CD4-positive, alpha-beta T cell treated with Interleukin-2 at 100 ng/mL for 4 hours (primary cell): ENCODE data around the gene DHDDS.
"Not testable (repeated sequence)": the region's sequence is repeated elsewhere in the genome, so short reads cannot be mapped to it uniquely, and the experiment has no call there.

Experiments used
- DNase-seq: peaks from one replicate; pipeline ENCODE4 v3.0.0-alpha.2; 2020; ENCODE audit warnings: low spot score

The DHDDS gene, protein sequence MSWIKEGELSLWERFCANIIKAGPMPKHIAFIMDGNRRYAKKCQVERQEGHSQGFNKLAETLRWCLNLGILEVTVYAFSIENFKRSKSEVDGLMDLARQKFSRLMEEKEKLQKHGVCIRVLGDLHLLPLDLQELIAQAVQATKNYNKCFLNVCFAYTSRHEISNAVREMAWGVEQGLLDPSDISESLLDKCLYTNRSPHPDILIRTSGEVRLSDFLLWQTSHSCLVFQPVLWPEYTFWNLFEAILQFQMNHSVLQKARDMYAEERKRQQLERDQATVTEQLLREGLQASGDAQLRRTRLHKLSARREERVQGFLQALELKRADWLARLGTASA

DNA sequence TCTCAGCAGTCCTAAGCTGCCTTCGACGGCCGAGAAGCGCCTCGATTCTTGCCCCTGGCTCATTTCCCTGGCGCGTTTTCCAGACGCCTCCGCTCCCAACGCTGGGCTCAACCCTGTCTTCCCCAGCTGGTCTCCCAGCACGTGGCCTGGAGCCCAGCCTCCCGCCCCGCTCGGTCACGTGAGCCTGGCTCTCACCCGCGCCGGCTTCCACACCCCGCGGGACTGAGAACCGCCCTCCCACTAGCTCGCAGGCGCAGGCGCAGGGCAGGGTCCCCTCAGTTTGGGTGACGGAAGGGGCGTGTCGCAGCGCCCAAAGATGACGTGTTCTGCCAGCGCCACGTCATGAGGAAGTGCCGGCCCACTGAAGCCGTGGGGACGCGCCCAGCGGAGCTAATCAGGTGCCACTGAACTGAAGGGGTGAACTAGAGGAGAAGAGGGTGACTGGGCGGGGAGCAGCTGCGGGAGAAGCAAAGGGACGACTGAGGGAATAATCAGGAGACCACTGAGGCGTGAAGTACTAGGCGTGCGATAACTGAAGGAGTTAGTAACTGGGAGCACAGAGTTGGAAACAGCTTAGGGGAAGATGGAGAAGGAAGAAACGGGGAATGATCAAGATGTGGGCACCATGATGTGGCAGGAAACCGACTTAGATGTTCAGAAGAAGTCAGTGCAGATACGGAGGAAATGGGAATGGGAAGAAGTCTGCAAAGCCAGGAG is at the start of gene DHDDS:
DHDDS (plus strand) TSS at position 343 of the 717 bp plus-strand sequence. CDS start 625 bp downstream, outside the sequence.
- DNase-seq = peak; percentile 98

DNA sequence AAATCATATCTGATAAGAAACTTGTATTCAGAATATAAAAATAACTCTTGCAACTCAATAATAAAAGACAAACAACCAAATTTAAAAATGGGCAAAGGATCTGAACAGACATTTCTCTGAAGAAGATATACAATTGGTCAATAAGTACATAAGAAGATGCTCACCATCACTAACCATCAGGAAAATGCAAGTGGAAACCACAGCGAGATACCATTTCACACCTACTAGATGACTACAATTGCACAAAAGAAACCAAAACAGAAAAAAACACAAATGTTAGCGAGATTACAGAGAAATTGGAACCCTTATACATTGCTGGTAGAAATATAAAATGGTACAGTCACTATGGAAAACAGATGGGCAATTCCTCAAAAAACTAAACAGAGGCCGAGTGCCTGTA is 48.0 kb upstream of the DHDDS start:
- DNase-seq = no peak

DNA sequence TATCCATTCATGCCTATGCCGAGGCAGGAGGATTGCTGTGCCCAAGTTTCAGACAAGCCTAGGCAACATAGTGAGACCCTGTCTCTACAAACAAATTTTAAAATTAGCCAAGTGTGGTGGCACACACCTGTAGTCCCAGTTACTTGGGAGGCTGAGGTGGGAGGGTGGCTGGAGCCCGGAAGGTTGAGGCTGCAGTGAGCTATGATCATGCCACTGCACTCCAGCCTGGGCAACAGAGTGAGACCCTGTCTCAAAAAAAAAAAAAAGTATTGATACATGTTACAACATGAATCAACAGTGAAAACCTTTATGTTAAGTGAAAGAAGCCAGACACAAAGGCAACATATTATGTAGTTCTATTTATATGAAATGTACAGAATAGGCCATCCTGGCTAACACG is 47.1 kb upstream of the DHDDS start:
- not testable (repeated sequence) for DNase-seq

DNA sequence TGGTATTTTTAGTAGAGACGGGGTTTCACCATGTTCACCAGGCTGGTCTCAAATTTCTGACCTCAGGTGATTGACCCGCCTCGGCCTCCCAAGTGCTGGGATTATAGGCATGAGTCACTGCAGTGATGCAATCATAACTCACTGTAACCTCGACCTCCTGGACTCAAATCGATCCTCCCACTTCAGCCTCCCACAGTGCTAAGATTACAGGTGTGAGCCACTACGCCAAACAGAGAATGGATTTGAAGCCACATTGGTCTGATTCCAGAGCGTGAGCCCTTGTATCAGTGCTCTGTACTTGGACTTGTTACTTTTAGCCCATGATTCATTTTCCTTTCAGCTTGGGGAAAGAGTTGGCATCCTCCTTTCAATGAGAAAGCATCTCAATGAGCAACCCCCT is 44.7 kb upstream of the DHDDS start:
- no peak for DNase-seq

DNA sequence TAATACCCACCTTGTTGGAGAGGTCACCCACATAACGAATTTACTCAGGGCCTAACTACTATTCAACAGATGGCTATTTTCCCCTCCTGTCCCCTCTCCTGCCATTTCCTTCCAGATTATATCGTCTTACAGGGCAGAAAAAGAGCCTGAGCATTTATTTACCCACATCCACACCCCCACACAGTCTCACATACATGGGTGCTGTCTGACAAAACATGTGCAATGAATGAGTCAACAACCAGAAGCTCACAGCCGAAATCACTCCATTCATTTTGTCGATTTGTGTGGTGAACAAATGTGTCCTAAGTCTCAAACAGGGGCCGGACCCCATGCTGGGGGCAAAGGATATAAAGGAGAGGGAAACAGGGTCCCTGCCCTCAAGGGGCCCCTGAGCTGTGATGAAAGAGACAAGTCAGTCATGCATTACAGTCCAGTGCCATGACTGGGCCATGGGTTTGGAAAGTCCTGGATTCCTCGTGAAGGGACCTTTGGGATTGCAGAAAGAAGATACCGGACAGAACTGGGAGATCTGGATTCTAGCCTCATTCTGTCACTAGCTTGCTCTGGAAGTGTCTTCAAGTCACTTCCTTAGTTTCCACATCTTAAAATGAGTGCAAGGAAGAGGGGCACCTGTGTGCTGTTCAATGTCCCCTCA is 43.2 kb upstream of the DHDDS start:
- DNase-seq = no peak

DNA sequence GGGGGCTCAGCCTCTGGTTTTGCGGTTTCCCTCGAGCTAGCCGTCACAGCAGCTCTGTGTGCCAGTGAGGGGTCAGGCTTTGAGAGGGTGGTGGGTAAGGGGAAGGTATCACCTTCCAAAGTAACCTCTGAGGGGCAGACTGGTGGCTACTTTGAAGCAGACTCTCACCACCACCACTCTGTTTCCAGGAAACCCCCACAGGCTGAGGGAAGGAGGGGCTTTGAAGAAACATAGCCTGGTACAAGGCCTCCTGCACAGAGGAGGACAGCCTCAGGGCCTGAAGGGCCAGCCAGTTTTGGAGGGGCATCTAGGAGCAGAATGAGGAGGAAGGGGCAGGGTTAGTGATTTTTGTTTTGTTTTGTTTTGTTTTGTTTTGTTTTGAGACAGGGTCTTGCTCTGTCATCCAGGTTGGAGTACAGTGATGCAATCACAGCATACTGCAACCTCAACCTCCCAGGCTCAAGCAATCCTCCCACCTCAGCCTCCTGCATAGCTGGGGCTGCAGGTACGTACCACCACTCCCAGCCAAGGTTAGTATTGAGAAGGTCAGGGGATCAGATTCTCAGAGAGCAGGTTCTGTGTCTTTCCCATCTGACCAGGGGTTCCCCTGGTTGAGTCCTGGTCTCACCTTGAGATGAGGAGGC is 42.4 kb upstream of the DHDDS start:
- DNase-seq = no peak

DNA sequence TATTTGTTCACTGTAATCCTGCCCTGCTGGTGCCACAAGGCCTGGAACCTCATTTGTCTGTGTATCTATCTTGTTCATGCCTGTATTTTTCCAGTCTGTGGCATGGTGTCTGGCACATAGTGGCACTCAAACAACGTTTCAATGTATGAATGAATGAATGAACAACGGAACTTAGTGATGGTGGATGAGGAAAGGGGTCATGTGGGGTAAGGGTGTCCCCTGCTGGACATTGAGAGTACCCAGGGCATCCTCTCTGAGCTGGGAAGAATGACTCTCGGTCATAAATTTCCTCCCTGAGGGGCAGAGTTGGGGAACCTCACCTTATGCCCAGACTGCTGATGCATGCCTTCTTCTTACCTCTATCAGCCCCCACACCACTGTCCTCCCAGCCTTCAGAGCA is 40.7 kb upstream of the DHDDS start:
- DNase-seq = peak; percentile 65

DNA sequence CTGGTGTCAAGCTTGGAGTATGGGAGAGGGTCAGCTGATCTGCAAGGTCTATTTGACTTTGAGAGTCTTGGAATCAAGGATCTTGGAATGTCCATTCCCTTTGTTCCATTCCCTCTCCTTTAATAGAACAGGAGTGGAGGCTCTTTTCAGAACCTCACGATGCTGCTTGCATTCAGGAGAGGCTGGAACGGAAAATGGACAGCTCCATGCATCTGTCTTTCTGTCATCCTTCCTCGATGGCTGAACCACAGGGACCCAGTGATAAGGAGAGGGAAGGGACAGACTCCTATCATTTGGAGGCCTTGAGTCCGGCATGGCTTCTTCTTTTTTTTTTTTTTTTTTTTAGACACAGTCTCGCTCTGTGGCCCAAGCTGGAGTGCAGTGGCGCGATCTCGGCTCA is 36.4 kb upstream of the DHDDS start:
- DNase-seq = no peak

DNA sequence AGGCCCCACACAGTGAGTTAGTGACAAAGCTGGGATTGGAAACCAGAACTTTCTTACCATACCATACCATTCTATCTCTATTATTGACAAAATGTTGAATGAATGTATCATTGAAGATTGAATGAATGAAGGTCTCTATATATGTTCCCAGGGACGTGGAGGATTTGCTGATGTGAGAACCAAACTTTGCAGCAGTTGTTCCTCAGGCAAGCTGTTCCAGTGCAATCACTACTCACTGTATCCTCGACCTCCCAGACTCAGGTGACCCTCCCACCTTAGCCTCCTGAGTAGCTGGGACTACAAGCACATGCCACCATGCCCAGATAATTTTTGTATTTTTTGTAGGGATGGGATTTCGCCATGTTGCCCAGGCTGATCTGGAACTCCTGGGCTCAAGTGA is 33.1 kb upstream of the DHDDS start:
- DNase-seq = no peak

DNA sequence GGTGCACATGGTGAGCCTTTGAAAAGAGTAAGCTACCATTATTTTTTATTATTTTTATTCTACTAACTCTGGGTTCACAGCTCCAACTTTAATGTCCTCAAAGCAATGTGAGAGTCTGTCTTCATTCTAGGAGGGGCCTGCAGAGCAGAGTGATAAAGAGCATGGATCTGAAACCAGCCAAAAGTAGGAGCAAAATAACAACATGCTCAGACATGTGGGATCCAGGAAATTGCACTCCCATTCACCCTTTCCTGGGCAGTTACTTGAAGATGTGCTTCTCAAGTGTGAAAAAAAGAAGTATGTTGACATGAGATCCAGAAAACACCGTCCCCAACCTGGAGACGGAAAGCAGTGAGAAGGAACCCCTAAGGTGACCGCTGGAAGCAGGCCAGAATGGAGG is 30.2 kb upstream of the DHDDS start:
- no peak for DNase-seq

DNA sequence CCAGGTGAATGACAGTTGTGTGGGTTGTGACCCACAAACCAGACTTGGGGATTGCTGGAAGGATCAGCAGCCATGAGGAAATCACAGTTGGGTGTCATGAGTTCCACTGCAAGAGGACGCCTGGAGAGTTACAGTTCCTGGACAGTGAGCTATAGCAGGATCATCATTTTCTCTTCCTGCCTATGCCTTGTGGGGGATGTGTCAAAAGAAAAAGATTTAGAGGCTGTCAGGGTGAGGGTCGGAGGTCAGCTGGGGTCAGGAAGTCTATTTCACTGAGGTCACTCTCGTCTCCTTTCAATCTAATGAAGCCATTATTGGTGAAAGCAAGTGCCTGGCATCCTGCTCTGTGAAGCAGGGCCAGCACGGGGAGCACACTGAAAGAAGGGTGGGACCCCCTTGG is 28.5 kb upstream of the DHDDS start:
- no peak for DNase-seq

DNA sequence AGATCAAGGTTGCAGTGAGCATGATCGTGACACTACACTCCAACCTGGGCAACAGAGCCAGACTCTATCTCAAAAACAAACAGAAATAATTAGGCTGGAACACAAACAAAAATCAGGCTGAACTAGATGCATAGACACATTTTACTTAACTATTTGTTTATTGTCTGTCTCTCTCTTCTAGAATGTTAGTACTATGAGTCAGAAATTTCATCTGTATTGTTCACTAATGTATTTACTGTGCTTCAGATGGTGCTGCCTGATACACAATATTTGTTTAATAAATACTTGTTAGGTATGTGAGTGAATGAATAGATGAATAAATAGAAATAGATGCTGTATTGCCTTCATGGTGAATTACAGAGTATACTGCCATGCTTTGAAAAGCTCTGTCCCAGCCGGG is 27.5 kb upstream of the DHDDS start:
- DNase-seq = no peak

DNA sequence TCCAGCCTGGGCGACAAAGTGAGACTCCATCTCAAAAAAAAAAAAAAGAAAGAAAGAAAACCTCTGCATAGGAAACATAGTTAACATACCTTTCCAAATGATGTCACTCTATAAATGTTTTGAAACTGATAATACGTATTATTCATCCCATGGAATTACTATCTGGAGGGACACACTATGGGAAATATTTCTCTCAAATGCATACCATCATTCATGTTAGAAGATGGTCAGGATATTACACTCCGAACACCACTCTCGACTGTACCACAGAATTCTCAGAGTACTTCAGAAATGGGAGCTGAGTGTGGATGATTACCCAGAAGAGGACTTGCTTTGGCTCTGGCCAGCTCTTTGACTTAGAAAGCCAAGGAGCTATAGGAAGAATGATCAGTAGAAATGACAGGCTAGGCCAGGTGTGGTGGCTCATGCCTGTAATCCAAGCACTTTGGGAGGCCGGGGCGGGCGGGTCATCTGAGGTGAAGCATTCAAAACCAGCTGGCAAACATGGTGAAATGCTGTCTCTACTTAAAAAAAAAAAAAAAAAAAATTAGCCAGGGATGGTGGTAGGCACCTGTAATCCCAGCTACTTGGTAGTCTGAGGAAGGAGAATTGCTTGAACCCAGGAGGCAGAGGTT is 26.7 kb upstream of the DHDDS start:
- no peak for DNase-seq

DNA sequence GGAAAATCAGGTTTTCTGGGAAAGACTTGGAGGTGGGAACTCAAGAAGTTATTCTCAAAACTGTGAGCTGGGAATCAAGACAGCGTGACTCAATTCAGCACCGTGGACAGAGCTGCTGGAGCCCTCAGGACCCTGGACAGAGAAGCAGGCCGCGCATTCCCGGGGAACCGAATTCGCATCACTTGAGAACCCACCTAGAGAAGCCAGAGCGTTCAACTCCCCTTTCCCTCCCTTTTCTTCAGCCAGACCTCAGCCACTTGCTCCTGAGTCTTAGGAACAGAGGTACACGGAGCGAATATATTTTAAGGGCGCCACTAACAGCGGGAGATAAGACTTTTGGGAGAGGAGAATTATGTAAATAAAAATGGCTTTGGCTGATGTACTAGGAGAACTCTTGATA is 23.5 kb upstream of the DHDDS start:
- peak; percentile 82 for DNase-seq

DNA sequence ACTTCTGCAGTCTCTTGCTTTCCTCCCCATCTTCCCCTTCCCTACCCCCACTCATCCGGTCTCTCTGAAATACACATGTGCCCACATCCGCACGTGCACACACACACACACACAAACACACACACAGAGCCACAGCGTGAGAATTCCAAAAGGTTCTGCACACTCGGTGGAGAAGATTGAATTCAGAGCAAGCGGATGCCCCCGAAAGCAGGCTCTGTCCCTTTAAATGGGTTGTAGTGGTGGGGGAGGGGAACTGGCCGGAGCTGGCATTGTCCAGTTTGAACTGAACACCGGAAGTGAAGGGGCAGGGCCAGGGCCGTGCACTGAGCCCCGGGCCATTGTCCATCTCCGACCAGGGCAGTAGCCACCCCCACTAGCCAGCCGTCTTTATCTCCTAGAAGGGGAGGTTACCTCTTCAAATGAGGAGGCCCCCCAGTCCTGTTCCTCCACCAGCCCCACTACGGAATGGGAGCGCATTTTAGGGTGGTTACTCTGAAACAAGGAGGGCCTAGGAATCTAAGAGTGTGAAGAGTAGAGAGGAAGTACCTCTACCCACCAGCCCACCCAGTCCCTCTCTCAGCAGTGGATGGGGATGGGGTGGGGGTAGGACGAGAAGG is 22.8 kb upstream of the DHDDS start:
- no peak for DNase-seq

DNA sequence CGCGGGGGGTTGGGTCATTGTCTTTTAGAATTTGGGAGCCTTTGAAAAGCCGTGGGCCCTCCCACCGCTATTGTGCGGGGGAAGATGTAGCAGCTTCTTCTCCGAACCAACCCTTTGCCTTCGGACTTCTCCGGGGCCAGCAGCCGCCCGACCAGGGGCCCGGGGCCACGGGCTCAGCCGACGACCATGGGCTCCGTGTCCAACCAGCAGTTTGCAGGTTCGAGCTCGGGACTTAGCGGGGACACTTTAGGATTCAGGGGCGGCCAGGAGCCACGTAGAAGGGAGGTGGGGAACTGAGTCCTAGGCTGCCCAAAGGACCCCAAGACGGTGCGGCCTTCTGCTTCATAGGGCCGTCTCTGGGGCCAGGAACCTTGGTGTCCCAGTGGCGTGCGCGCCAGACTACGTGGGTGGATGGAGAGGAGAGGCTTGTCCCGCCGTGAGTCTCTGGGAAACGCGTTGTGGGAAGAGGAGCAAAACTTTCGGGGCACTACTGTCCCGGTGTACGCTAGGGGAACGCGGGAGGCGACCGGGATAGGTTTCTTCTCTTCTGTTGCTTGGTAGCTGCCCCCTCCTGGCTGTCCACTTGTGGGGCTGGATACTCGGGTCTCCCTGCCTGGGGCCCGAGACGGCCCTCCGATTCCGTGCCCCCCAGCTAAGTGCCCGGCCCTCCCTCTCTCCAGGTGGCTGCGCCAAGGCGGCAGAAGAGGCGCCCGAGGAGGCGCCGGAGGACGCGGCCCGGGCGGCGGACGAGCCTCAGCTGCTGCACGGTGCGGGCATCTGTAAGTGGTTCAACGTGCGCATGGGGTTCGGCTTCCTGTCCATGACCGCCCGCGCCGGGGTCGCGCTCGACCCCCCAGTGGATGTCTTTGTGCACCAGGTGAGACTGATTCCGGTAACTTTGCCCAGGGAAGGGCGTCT is 21.2 kb upstream of the DHDDS start, which contains the start of gene LIN28A:
LIN28A (plus strand) TSS at position 112 of the 918 bp plus-strand sequence; CDS start at position 187, 75 bp downstream.
- DNase-seq = no peak

DNA sequence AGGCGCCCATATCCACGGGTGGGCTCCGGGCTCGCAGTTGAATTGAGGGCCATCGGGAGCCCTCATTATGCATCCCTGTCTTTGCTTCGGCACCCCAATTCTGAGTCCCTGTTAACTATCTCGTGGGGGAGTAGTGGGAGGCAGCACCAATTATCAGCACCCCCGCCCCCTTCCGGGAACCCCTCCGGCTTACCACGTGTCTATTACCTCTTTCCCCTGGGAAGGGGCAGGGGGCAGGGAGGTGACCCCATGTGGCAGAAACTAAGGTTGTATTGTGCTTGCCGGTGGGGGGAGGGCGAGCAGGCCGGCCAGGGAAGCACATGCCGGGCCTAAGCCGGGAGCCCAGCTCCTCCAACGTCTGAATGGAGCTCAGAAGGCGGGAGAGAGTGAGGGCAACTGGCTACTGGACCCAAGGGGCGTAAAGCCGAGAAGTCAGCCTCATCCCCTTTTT is 20.5 kb upstream of the DHDDS start:
- DNase-seq = no peak

DNA sequence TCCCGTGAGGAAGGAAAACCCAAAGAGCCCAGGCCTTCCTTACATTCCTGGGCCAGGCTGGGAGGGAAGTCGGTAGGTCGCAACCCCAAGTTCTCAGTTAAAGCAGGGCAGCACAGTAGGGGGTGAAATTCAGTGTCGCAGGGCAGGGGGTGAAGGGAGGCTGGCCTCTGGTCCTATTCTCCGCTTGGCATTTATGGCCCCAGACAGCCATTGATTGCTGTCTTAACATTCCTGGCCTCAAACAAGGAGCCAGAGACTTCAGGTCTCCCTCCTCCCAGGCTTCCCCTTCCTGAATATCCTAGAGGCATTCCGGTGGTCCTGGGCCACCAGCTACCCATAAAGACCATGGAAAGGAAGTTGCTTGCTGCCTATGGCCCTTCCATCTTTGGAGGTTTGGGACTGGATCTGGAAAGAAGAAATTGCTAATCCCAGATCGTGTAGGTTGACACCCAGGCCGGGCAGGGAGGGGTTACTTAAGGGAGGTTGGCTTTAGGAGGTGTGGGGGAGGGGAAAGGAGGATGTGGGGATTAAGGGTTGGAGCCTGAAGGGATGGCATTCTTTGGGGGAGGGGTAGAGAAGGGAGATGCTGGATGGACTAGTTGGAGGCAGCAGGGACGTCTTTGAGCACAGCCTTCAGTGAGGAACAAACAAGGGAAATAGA is 19.8 kb upstream of the DHDDS start:
- no peak for DNase-seq

DNA sequence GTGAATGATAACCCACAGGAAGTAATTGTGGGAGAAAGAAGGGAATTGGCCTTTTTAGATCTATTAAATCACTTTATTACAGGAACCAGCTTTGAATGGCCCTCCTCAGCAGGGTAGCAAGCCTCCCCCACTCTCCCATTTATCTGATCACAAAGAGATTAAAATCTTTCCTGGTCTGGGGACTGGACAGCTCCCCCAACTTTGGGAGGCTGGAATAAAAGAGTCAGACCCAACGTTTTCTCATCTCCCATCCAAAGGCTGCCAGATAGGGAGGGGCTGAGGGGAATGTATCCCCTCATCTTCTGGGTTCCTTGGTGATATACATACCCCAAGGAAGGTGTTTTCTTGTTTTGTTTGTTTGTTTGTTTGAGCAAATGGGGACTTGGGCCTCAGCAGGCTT is 19.1 kb upstream of the DHDDS start:
- no peak for DNase-seq
